BLaER1 (cell line): ENCODE data around the gene AADAT.
"Not testable (repeated sequence)": the region's sequence is repeated elsewhere in the genome, so short reads cannot be mapped to it uniquely, and the experiment has no call there.

Experiments used
- H3K27ac ChIP-seq: shearing (Covaris generic); formaldehyde crosslinking; 2 replicates; pipeline ENCODE4 v1.8.1; 2022
- H3K27me3 ChIP-seq: shearing (Covaris generic); formaldehyde crosslinking; 2 replicates; pipeline ENCODE4 v1.8.1; 2022
- H3K36me3 ChIP-seq: shearing (Covaris generic); formaldehyde crosslinking; 2 replicates; pipeline ENCODE4 v1.8.1; 2022
- H3K4me1 ChIP-seq: shearing (Covaris generic); formaldehyde crosslinking; 2 replicates; pipeline ENCODE4 v1.8.1; 2022
- H3K4me2 ChIP-seq: shearing (Covaris generic); formaldehyde crosslinking; 2 replicates; pipeline ENCODE4 v1.8.1; 2022
- H3K4me3 ChIP-seq: shearing (Covaris generic); formaldehyde crosslinking; 2 replicates; pipeline ENCODE4 v1.8.1; 2022
- H3K9ac ChIP-seq: shearing (Covaris generic); formaldehyde crosslinking; 2 replicates; pipeline ENCODE4 v1.8.1; 2022
- H3K9me3 ChIP-seq: shearing (Covaris generic); formaldehyde crosslinking; 2 replicates; pipeline ENCODE4 v1.8.1; 2022
- H4K20me1 ChIP-seq: shearing (Covaris generic); formaldehyde crosslinking; 2 replicates; pipeline ENCODE4 v1.8.1; 2022
- Cebpa-rat ChIP-seq: shearing (Covaris generic); IDR thresholded peaks from 2 replicates; pipeline ENCODE4 v1.8.1; 2022

AADAT gene

DNA sequence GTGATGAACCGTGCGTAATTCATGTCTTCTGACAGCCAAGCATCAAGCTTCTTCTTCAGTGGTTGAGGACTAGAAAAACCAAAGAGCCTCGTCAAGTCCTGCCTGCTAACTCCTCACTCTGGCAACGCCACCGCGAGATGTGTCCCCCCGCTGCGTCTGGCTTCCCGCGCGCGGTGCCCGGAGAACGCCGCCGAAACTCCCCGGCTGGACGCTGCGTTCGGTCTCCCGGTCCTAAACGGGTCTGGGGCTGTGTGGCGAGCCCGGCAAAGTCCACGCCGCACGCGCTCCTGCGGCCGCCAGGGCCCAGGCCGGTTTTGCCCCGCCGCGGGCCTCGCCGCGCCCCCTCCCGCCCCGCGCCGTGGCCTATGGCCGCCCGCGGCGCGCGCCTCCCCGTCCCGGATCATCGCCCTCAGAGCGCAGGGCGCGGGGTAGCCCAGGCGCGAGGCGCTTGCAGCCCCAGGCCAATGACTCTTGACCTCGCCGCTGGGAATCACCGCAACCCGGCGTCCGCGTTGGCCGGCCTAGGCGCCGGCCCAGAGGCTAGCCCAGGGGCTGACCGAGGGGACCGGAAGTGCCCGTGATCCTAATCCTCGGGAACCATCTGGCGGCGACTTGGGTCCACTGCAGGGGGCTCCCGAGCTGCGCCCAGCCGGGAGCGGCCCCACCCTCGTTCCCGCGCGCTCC lies at the start of gene AADAT:
Gene AADAT, minus strand, starts transcription at position 289 of the 684 bp plus-strand sequence. Its CDS starts 266 bp downstream, at position 23.
- Histone ChIP-seq H3K4me1 (peaks cover 18% of the 10 kb centered on the region), H3K27ac (peak within 1 kb of the TSS; percentile 90), H3K9ac (peak within 1 kb of the TSS; percentile 88), H3K4me2 (peak within 1 kb of the TSS; percentile 84), H3K36me3 (peaks cover 31% of the 10 kb centered on the region), H3K4me3 (peak within 1 kb of the TSS; percentile 83), H4K20me1 (no peaks in the 10 kb centered on the region), H3K9me3 (peaks cover 5% of the 10 kb centered on the region; the same call in 1 of the 2 replicates), H3K27me3 (no peaks in the 10 kb centered on the region)
- TF ChIP-seq Cebpa-rat, result no peak

DNA sequence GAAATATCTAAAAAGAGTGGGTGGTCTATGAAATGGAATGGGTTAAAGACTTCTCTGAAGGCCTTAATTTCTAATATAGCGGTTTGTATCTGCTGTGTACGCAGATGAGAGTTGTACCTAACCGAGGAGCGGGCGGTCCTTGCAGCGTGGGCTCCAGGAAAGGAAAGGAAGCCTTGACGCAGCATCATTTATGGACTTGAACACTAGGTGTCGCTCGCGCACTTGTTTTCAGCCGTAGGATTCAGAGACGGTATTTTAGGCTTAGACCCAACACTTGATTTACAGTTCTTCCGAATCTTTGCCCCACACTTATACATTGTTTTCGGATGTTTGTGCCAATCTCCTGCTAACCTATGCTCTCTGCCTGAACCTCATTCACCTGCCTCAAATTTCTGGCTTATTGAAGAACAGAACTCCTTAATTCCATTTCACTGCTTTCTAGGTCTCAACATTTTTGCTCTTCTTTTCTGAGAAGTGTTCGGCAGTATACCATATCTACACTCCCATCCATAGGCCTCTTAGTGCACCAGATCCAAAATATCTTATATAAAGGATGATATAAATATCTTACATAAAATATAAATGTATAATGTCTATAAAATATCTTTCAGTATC lies 48.9 kb upstream of the AADAT start:
- no peaks in the 10 kb centered on the region for H3K36me3 ChIP-seq
- H3K27ac ChIP-seq, result no peak overlapping the region
- TF ChIP-seq Cebpa-rat, result no peak
- H3K4me1 ChIP-seq, result no peaks in the 10 kb centered on the region
- H3K9me3 ChIP-seq, result peaks cover 5% of the 10 kb centered on the region
- no peaks in the 10 kb centered on the region for H3K27me3 ChIP-seq
- no peak overlapping the region for H3K9ac ChIP-seq
- no peaks in the 10 kb centered on the region for H4K20me1 ChIP-seq
- H3K4me2 ChIP-seq, result no peak overlapping the region
- no peak overlapping the region for H3K4me3 ChIP-seq

GRCh38 chr4:170137927-170138326 lies 48.2 kb upstream of the AADAT start:
- no peak for TF ChIP-seq Cebpa-rat
- H3K9ac ChIP-seq, result no peak overlapping the region
- no peaks in the 10 kb centered on the region for H3K27me3 ChIP-seq

GRCh38 chr4:170137466-170137865 lies 47.7 kb upstream of the AADAT start:
- Histone ChIP-seq H3K36me3 (no peaks in the 10 kb centered on the region), H3K4me2 (no peak overlapping the region), H3K27ac (no peak overlapping the region), H3K4me1 (no peaks in the 10 kb centered on the region), H3K27me3 (no peaks in the 10 kb centered on the region), H3K9ac (no peak overlapping the region), H3K4me3 (no peak overlapping the region), H3K9me3 (peaks cover 17% of the 10 kb centered on the region), H4K20me1 (no peaks in the 10 kb centered on the region)
- no peak for TF ChIP-seq Cebpa-rat

More at GRCh38 chr4:170137927-170138326, 48.2 kb upstream of the AADAT start:
- H3K9me3 ChIP-seq, result peaks cover 12% of the 10 kb centered on the region
- H3K4me1 ChIP-seq, result no peaks in the 10 kb centered on the region
- H3K27ac ChIP-seq, result no peak overlapping the region
- no peak overlapping the region for H3K4me2 ChIP-seq
- H4K20me1 ChIP-seq, result no peaks in the 10 kb centered on the region
- no peaks in the 10 kb centered on the region for H3K36me3 ChIP-seq
- no peak overlapping the region for H3K4me3 ChIP-seq

DNA sequence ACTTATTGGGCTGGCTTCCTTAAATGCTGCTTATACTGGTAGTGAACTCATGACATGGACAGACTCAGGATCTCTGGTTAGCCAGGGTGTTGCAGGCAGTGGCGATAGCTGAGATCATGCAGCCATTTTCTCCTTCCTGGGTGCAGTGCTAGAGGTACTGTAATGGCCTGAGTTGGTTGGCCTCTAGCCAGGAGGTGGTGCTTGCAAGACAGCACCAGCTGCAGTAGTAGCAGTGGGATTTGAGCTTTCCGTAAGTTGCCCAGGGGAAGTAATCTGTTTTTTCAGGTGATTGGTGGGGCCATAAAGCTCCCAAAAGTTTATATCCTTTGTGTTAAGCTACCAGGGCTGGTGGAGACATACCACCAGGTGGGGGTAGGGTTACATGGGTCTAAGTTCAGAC lies 45.1 kb upstream of the AADAT start:
- Histone ChIP-seq H4K20me1 (no peaks in the 10 kb centered on the region), H3K9me3 (peaks cover 24% of the 10 kb centered on the region), H3K4me2 (no peak overlapping the region), H3K9ac (no peak overlapping the region), H3K27me3 (no peaks in the 10 kb centered on the region), H3K4me1 (no peaks in the 10 kb centered on the region), H3K4me3 (no peak overlapping the region), H3K27ac (no peak overlapping the region), H3K36me3 (no peaks in the 10 kb centered on the region)
- TF ChIP-seq Cebpa-rat, result no peak

DNA sequence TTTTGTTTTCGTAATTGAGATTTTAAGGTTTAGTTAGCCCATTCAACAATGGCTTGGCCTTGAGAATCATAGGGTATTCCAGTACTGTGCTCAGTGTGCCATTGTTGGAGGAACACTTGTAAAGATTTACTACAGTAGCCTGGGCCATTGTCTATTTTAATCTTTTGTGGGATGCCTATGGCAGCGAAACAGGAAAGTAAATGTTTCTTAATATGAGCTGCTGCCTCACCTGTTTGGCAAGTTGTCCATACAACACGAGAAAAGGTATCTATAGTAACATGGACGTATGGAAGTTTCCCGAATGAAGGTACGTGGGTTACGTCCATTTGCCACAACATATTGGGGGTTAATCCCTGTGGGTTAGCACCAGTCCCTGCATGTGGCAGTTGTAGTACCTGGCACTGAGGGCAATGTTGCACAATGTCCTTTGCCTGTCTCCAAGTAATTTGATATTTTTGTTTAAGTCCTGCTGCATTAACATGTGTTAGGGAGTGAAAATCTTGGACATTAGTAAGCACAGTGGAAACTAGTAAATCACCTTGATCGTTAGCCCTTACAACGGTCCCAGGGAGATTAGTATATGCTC lies 38.6 kb upstream of the AADAT start:
- Histone ChIP-seq H3K4me3 (no peak overlapping the region), H4K20me1 (no peaks in the 10 kb centered on the region), H3K27ac (no peak overlapping the region), H3K9me3 (peaks cover 20% of the 10 kb centered on the region), H3K9ac (no peak overlapping the region), H3K4me2 (no peak overlapping the region), H3K4me1 (no peaks in the 10 kb centered on the region), H3K36me3 (no peaks in the 10 kb centered on the region), H3K27me3 (no peaks in the 10 kb centered on the region)
- no peak for TF ChIP-seq Cebpa-rat

DNA sequence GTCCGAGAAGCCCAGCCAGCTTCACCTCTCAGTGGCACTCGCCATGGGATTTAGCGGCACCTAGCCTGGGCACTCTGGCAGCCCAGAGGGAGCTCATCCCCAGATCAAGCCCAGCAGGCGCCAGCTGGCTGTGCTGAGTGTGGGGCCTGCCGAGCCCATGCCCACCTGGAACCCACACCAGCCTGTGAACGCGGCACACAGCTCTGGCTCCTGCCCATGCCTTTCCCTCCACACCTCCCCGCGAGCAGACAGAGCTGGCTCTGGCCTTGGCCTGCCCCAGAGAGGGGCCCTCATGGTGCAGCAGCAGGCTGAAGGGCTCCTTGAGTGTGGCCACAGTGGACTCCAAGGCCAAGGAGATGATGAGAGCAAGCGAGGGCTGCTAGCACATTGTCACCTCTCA lies 38.0 kb upstream of the AADAT start:
- no peak for TF ChIP-seq Cebpa-rat
- H3K4me2 ChIP-seq, result no peak overlapping the region
- H3K9ac ChIP-seq, result no peak overlapping the region
- H3K4me3 ChIP-seq, result no peak overlapping the region
- H3K27ac ChIP-seq, result no peak overlapping the region
- H4K20me1 ChIP-seq, result no peaks in the 10 kb centered on the region
- H3K36me3 ChIP-seq, result no peaks in the 10 kb centered on the region
- H3K4me1 ChIP-seq, result no peaks in the 10 kb centered on the region
- H3K27me3 ChIP-seq, result no peaks in the 10 kb centered on the region
- H3K9me3 ChIP-seq, result peaks cover 15% of the 10 kb centered on the region

- H3K27ac ChIP-seq, result no peak overlapping the region
- H3K4me2 ChIP-seq, result no peak overlapping the region
- H4K20me1 ChIP-seq, result no peaks in the 10 kb centered on the region
- H3K9me3 ChIP-seq, result peaks cover 5% of the 10 kb centered on the region
- no peaks in the 10 kb centered on the region for H3K4me1 ChIP-seq
- TF ChIP-seq Cebpa-rat, result no peak
- no peaks in the 10 kb centered on the region for H3K27me3 ChIP-seq
- no peak overlapping the region for H3K4me3 ChIP-seq
- no peak overlapping the region for H3K9ac ChIP-seq
- H3K36me3 ChIP-seq, result no peaks in the 10 kb centered on the region
Measured at GRCh38 chr4:170124406-170124805, 34.6 kb upstream of the AADAT start.

DNA sequence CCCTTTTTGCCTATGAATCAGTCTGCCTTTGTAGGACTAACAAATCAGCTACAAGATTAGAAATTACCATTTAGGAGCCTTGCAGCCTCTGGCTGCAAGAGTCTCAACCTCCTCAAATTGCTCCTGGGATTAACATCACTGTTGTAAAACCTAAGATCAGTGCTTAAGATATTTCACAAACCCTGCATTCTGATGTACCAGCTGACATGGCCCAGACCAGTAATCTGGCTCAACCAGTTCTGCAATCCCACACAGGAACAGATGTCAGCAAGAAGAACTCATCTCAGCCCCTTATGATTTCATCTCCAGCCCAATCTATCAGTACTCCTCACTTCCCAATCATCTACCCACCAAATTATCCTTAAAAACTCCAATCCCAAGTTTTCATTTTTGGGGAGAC lies 32.5 kb upstream of the AADAT start:
- H4K20me1 ChIP-seq, result no peaks in the 10 kb centered on the region
- no peaks in the 10 kb centered on the region for H3K27me3 ChIP-seq
- H3K27ac ChIP-seq, result no peak overlapping the region
- no peaks in the 10 kb centered on the region for H3K36me3 ChIP-seq
- no peak for TF ChIP-seq Cebpa-rat
- no peak overlapping the region for H3K4me3 ChIP-seq
- no peak overlapping the region for H3K9ac ChIP-seq
- no peak overlapping the region for H3K4me2 ChIP-seq
- no peaks in the 10 kb centered on the region for H3K4me1 ChIP-seq
- 0 out of 2 replicates have a peak, but pooled peaks cover 3% of the 10 kb centered on the region for H3K9me3 ChIP-seq

GRCh38 chr4:170114636-170115035 lies 24.9 kb upstream of the AADAT start:
- no peaks in the 10 kb centered on the region for H3K4me1 ChIP-seq
- no peak overlapping the region for H3K9ac ChIP-seq
- no peak overlapping the region for H3K4me3 ChIP-seq

GRCh38 chr4:170114183-170114582 lies 24.4 kb upstream of the AADAT start:
- not testable (repeated sequence) for H3K4me3 ChIP-seq, H3K4me2 ChIP-seq, H3K9me3 ChIP-seq, H3K27me3 ChIP-seq, H3K4me1 ChIP-seq, H3K27ac ChIP-seq, H4K20me1 ChIP-seq, H3K9ac ChIP-seq, H3K36me3 ChIP-seq

More at GRCh38 chr4:170114636-170115035, 24.9 kb upstream of the AADAT start:
- Histone ChIP-seq H3K27ac (no peak overlapping the region), H3K36me3 (no peaks in the 10 kb centered on the region), H3K9me3 (0 out of 2 replicates have a peak, but pooled peaks cover 5% of the 10 kb centered on the region), H4K20me1 (no peaks in the 10 kb centered on the region), H3K27me3 (no peaks in the 10 kb centered on the region), H3K4me2 (no peak overlapping the region)
- TF ChIP-seq Cebpa-rat, result no peak
